PC-9 (cell line): Measurements from ENCODE around the gene PHACTR4. TPM values are rescaled to one million over a fixed set of nuclear protein-coding genes. Genes with fewer than 3 reads are reported as not detected.

Source experiments
- BruUV-seq: library from RNA; stranded (reverse); fragments of 400-500 nt; replicated peaks from 2 replicates; lab custom pipeline; 2021; lab: Mats Ljungman, UMichigan
- CTCF ChIA-PET: fragments of 300-600 bp; sonication (Branson Sonifier 250); formaldehyde crosslinking; loops from one replicate; lab custom pipeline; 2022; ENCODE audit warnings: antibody characterized with exemption; lab: Charles Lee
- POLR2A ChIA-PET: fragments of 300-600 bp; sonication (Branson Sonifier 250); formaldehyde crosslinking; loops from one replicate; lab custom pipeline; 2022; ENCODE audit warnings: antibody characterized with exemption; ENCODE audit not compliant: unreplicated experiment; lab: Charles Lee
- DNase-seq, 2 experiments: peaks; one replicate each; pipeline versions ENCODE4 v3.0.0 to v3.0.0-alpha.2; 2015 to 2022; ENCODE audit warnings: mixed read lengths in 1 of 2
- H2AFZ ChIP-seq: fragments of 200-600 bp; sonication (generic); 2 replicates; pipeline ENCODE4 v1.8.1; 2017; ENCODE audit warnings: antibody characterized with exemption
- H3F3A ChIP-seq: fragments of 200-600 bp; sonication (generic); 2 replicates; pipeline ENCODE4 v1.8.1; 2017; ENCODE audit warnings: antibody characterized with exemption, mild to moderate bottlenecking, low read depth; ENCODE audit not compliant: insufficient read depth
- H3K27ac ChIP-seq: fragments of 200-600 bp; sonication (generic); 2 replicates; pipeline ENCODE4 v1.6.1; 2016; ENCODE audit warnings: mixed run types
- H3K27me3 ChIP-seq: fragments of 200-600 bp; sonication (generic); 2 replicates; pipeline ENCODE4 v1.6.1; 2016; ENCODE audit warnings: low read depth, mixed run types; ENCODE audit not compliant: insufficient read depth
- H3K36me3 ChIP-seq: fragments of 200-600 bp; sonication (generic); 2 replicates; pipeline ENCODE4 v1.6.1; 2016; ENCODE audit warnings: low read depth, mixed run types
- H3K4me1 ChIP-seq: fragments of 200-600 bp; sonication (generic); replicated peaks from 2 replicates; pipeline ENCODE4 v1.6.1; 2016; ENCODE audit warnings: mixed run types; ENCODE audit not compliant: insufficient read depth
- H3K4me2 ChIP-seq: fragments of 200-600 bp; sonication (generic); 2 replicates; pipeline ENCODE4 v1.6.1; 2017; ENCODE audit warnings: mixed run types
- H3K4me3 ChIP-seq: fragments of 200-600 bp; sonication (generic); 2 replicates; pipeline ENCODE4 v1.6.1; 2016; ENCODE audit warnings: mixed run types
- H3K79me2 ChIP-seq: fragments of 200-600 bp; sonication (generic); 2 replicates; pipeline ENCODE4 v1.6.1; 2017; ENCODE audit warnings: low read depth, mixed run types
- H3K9me2 ChIP-seq: fragments of 200-600 bp; sonication (generic); 2 replicates; pipeline ENCODE4 v1.8.1; 2017; ENCODE audit warnings: mild to moderate bottlenecking; ENCODE audit not compliant: insufficient read depth
- H3K9me3 ChIP-seq: fragments of 200-600 bp; sonication (generic); 2 replicates; pipeline ENCODE4 v1.8.1; 2016; ENCODE audit warnings: low read depth; ENCODE audit not compliant: insufficient read depth
- H4K20me1 ChIP-seq: fragments of 200-600 bp; sonication (generic); 2 replicates; pipeline ENCODE4 v1.8.1; 2017; ENCODE audit not compliant: insufficient read depth
- EZH2 ChIP-seq: fragments of 200-600 bp; sonication (generic); IDR thresholded peaks from 2 replicates; pipeline ENCODE4 v1.8.0; 2017; ENCODE audit warnings: antibody characterized with exemption, low read depth
- intact Hi-C: fragments of 100-400 bp; cut with micrococcal nuclease; formaldehyde crosslinking; loops from one replicate; pipeline ENCODE4 v1.10.0; 2022; ENCODE audit not compliant: unreplicated experiment
- total RNA-seq: library from RNA; stranded (reverse); gene quantifications from 2 replicates; pipeline ENCODE4 v1.2.3, GENCODE V29; 2021
- TF ChIP-seq, protein P1 (sequence below): fragments of 200-600 bp; sonication (generic); conservative IDR thresholded peaks from 2 replicates; pipeline ENCODE4 v1.6.1; 2017; ENCODE audit warnings: mixed run types, antibody characterized with exemption, mild to moderate bottlenecking, moderate library complexity

PHACTR4 gene
- total RNA-seq, 1 experiment from 2014 or later, result 45.1 TPM

DNA sequence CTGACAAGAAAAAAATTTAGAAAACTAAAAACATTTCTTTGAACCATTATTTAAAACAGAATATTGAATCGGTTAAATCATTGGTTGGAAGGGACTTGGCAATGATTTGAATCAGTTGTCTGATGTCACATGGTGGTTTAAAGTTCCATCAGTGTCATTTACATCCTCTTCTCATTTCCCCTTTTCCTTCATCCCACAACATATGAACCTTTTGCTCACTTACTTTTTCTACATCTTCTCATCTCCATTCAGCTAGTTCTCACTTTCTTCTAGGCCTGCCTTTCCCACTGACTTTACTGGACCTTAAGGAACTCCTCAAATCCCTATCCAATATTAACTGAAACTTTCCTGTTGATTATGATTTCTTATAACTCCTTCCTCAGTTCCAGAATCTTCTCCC, 58.5 kb downstream of the PHACTR4 start:
- Histone ChIP-seq H3K27ac (no peak overlapping the region), H3K27me3 (no peaks in the 10 kb centered on the region), H3K4me3 (no peak overlapping the region), H3K36me3 (no peaks in the 10 kb centered on the region), H3K9me3 (no peaks in the 10 kb centered on the region), H3K4me2 (no peak overlapping the region), H2AFZ (no peak overlapping the region), H3K79me2 (no peaks in the 10 kb centered on the region), H3F3A (no peaks in the 10 kb centered on the region), H3K9me2 (no peaks in the 10 kb centered on the region), H4K20me1 (no peaks in the 10 kb centered on the region), H3K4me1 (no peaks in the 10 kb centered on the region)
- no TSS peak for BruUV-seq
- ChIA-PET POLR2A (no interaction called here), CTCF (no interaction called here)
- no peak for TF ChIP-seq EZH2
- TF ChIP-seq, protein P1, sequence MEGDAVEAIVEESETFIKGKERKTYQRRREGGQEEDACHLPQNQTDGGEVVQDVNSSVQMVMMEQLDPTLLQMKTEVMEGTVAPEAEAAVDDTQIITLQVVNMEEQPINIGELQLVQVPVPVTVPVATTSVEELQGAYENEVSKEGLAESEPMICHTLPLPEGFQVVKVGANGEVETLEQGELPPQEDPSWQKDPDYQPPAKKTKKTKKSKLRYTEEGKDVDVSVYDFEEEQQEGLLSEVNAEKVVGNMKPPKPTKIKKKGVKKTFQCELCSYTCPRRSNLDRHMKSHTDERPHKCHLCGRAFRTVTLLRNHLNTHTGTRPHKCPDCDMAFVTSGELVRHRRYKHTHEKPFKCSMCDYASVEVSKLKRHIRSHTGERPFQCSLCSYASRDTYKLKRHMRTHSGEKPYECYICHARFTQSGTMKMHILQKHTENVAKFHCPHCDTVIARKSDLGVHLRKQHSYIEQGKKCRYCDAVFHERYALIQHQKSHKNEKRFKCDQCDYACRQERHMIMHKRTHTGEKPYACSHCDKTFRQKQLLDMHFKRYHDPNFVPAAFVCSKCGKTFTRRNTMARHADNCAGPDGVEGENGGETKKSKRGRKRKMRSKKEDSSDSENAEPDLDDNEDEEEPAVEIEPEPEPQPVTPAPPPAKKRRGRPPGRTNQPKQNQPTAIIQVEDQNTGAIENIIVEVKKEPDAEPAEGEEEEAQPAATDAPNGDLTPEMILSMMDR, result no peak
- DNase-seq, result no peak
- intact Hi-C loops, result no loop called here

DNA sequence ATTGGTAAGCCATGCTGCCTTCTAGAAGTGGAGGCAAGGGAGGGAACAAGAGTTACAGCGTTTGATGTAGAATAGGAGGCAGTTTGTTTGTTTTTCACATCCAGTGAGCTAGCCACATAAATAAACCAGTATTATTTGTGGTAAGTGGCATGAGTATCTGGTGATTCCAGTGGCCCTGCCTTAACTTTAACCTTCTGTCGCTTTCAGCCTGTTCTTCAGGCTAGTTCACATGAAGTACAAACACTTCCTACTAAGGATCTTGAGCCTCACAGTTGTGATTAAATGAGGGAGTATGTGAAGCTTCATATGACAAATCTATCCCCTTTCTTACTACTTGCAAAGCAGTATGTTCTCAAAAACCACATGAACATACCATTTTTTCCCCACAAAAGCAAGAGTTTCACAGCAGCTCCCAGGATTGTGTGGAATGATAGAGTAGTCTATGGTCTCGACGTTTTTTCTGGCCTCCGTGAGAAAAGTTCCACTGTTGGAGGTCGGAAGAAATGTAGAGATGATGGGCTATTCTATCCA, 59.5 kb downstream of the PHACTR4 start:
- CTCF ChIA-PET, result interaction anchor here (0.7 kb wide), 1 partner anchor 10 kb away, joined by 3 read pairs; no protein-coding TSS in a partner anchor
- BruUV-seq, result no TSS peak
- no peaks in the 10 kb centered on the region for H3F3A ChIP-seq

GRCh38 chr1:28436211-28436769, 66.8 kb downstream of the PHACTR4 start:
- H3K4me2 ChIP-seq, result peak overlapping the region; percentile 82
- H3K4me3 ChIP-seq, result no peak overlapping the region
- no peak overlapping the region for H2AFZ ChIP-seq
- peaks cover 33% of the 10 kb centered on the region for H3F3A ChIP-seq
- intact Hi-C loops, result loop anchor here (5.0 kb wide), 1 partner anchor 71 kb away; the partner anchor contains the start of gene RCC1
- no peak for DNase-seq
- H4K20me1 ChIP-seq, result no peaks in the 10 kb centered on the region
- H3K36me3 ChIP-seq, result no peaks in the 10 kb centered on the region
- BruUV-seq, result no TSS peak
- ChIA-PET POLR2A (interaction anchor here (0.6 kb wide), 1 partner anchor 73 kb away, joined by 7 read pairs; no protein-coding TSS in a partner anchor), CTCF (interaction anchor here (0.5 kb wide), 1 partner anchor 351 kb away, joined by 3 read pairs; no protein-coding TSS in a partner anchor)
- no peaks in the 10 kb centered on the region for H3K27me3 ChIP-seq
- TF ChIP-seq EZH2, result no peak
- TF ChIP-seq, protein P1, result no peak
- H3K79me2 ChIP-seq, result peaks cover 27% of the 10 kb centered on the region
- no peaks in the 10 kb centered on the region for H3K9me2 ChIP-seq
- no peaks in the 10 kb centered on the region for H3K9me3 ChIP-seq
- peaks cover 37% of the 10 kb centered on the region for H3K4me1 ChIP-seq
- peak overlapping the region; percentile 79 for H3K27ac ChIP-seq

More for the DNA sequence above, 59.5 kb downstream of the PHACTR4 start:
- no peaks in the 10 kb centered on the region for H3K9me2 ChIP-seq
- intact Hi-C loops, result no loop called here
- no peaks in the 10 kb centered on the region for H3K4me1 ChIP-seq
- H2AFZ ChIP-seq, result no peak overlapping the region
- no peaks in the 10 kb centered on the region for H3K27me3 ChIP-seq
- H3K36me3 ChIP-seq, result no peaks in the 10 kb centered on the region
- DNase-seq, result no peak
- POLR2A ChIA-PET, result no interaction called here
- TF ChIP-seq, protein P1, result no peak
- no peak for TF ChIP-seq EZH2
- no peak overlapping the region for H3K27ac ChIP-seq
- no peaks in the 10 kb centered on the region for H3K79me2 ChIP-seq
- H3K4me2 ChIP-seq, result no peak overlapping the region
- H4K20me1 ChIP-seq, result no peaks in the 10 kb centered on the region
- no peaks in the 10 kb centered on the region for H3K9me3 ChIP-seq
- no peak overlapping the region for H3K4me3 ChIP-seq
